PC-3 (cell line): ENCODE results near the gene TADA2B. TPM values are rescaled to one million over a fixed set of nuclear protein-coding genes. Genes with fewer than 3 reads are reported as not detected.

Experiments
- ATAC-seq: fragments of 200-7000 bp; cut with Tn5 transposase; 2 replicates; pipeline ENCODE4 v1.9.1; 2020; ENCODE audit warnings: mild to moderate bottlenecking, moderate library complexity
- BruUV-seq: library from RNA; stranded (reverse); fragments of 400-500 nt; replicated peaks from 2 replicates; lab custom pipeline; 2021; lab: Mats Ljungman, UMichigan
- CTCF ChIA-PET: fragments of 300-600 bp; sonication (Branson Sonifier 250); formaldehyde crosslinking; loops from one replicate; lab custom pipeline; 2022; ENCODE audit warnings: antibody characterized with exemption; lab: Charles Lee
- POLR2A ChIA-PET: fragments of 300-600 bp; sonication (Branson Sonifier 250); formaldehyde crosslinking; loops from one replicate; lab custom pipeline; 2022; ENCODE audit warnings: antibody characterized with exemption; ENCODE audit not compliant: unreplicated experiment; lab: Charles Lee
- DNase-seq: peaks from one replicate; pipeline ENCODE4 v3.0.0-alpha.2; 2015
- H2AFZ ChIP-seq: fragments of 300-600 bp; sonication (generic); 2 replicates; pipeline ENCODE4 v1.6.0; 2016; ENCODE audit warnings: antibody characterized with exemption, low read length
- H3F3A ChIP-seq: fragments of 300-600 bp; sonication (generic); one replicate; pipeline ENCODE4 v1.6.0; 2017; ENCODE audit warnings: antibody characterized with exemption, low read length, control low read depth, mild to moderate bottlenecking; ENCODE audit not compliant: unreplicated experiment
- H3K27ac ChIP-seq: fragments of 300-600 bp; sonication (generic); 2 replicates; pipeline ENCODE4 v1.5.1; 2016; ENCODE audit warnings: mild to moderate bottlenecking, low read length
- H3K27me3 ChIP-seq: fragments of 300-600 bp; sonication (generic); 2 replicates; pipeline ENCODE4 v1.6.1; 2016; ENCODE audit warnings: low read length, mixed read lengths
- H3K36me3 ChIP-seq: fragments of 300-600 bp; sonication (generic); 2 replicates; pipeline ENCODE4 v1.6.1; 2016; ENCODE audit warnings: low read depth, mixed run types, low read length, mixed read lengths
- H3K4me1 ChIP-seq: fragments of 300-600 bp; sonication (generic); 2 replicates; pipeline ENCODE4 v1.5.1; 2016; ENCODE audit warnings: low read length; ENCODE audit not compliant: insufficient read depth
- H3K4me2 ChIP-seq: fragments of 300-600 bp; sonication (generic); 2 replicates; pipeline ENCODE4 v1.6.0; 2016; ENCODE audit warnings: low read length
- H3K4me3 ChIP-seq: fragments of 300-600 bp; sonication (generic); 2 replicates; pipeline ENCODE4 v1.5.1; 2016; ENCODE audit warnings: mild to moderate bottlenecking, low read length, mixed read lengths
- H3K79me2 ChIP-seq: fragments of 300-600 bp; sonication (generic); 2 replicates; pipeline ENCODE4 v1.6.1; 2017; ENCODE audit warnings: low read length, mixed read lengths
- H3K9ac ChIP-seq: fragments of 300-600 bp; sonication (generic); 2 replicates; pipeline ENCODE4 v1.6.0; 2016; ENCODE audit warnings: mild to moderate bottlenecking, low read length
- H3K9me2 ChIP-seq: fragments of 300-600 bp; sonication (generic); replicated peaks from 2 replicates; pipeline ENCODE4 v1.6.1; 2016; ENCODE audit warnings: mixed run types, low read length, mixed read lengths
- H3K9me3 ChIP-seq: fragments of 300-600 bp; sonication (generic); 2 replicates; pipeline ENCODE4 v1.6.1; 2016; ENCODE audit warnings: low read length, mixed read lengths
- H4K20me1 ChIP-seq: fragments of 300-600 bp; sonication (generic); 2 replicates; pipeline ENCODE4 v1.6.1; 2016; ENCODE audit warnings: low read length, mixed read lengths
- EZH2 ChIP-seq: fragments of 300-600 bp; sonication (generic); IDR thresholded peaks from one replicate; pipeline ENCODE4 v1.6.1; 2017; ENCODE audit warnings: antibody characterized with exemption, mild to moderate bottlenecking, low read length; ENCODE audit not compliant: unreplicated experiment
- EZH2phosphoT487 ChIP-seq: fragments of 300-600 bp; sonication (generic); IDR thresholded peaks from 2 replicates; pipeline ENCODE4 v1.6.1; 2018; ENCODE audit warnings: mild to moderate bottlenecking, antibody characterized with exemption, low read length, borderline replicate concordance
- intact Hi-C: fragments of 100-400 bp; cut with micrococcal nuclease; formaldehyde crosslinking; loops from 2 replicates; pipeline ENCODE4 v1.9.0; 2023
- total RNA-seq: library from RNA; depleted of rRNA; stranded (reverse); fragments of >200 nt; gene quantifications from 2 replicates; pipeline ENCODE4 v1.2.3, GENCODE V29; 2014
- TF ChIP-seq, protein P1 (sequence below): fragments of 300-600 bp; sonication (generic); conservative IDR thresholded peaks from 2 replicates; pipeline ENCODE4 v1.5.1; 2017; ENCODE audit warnings: antibody characterized with exemption, low read depth, mild to moderate bottlenecking, low read length

The TADA2B gene
- total RNA-seq, 1 experiment from 2014 or later: 14.7 TPM

DNA sequence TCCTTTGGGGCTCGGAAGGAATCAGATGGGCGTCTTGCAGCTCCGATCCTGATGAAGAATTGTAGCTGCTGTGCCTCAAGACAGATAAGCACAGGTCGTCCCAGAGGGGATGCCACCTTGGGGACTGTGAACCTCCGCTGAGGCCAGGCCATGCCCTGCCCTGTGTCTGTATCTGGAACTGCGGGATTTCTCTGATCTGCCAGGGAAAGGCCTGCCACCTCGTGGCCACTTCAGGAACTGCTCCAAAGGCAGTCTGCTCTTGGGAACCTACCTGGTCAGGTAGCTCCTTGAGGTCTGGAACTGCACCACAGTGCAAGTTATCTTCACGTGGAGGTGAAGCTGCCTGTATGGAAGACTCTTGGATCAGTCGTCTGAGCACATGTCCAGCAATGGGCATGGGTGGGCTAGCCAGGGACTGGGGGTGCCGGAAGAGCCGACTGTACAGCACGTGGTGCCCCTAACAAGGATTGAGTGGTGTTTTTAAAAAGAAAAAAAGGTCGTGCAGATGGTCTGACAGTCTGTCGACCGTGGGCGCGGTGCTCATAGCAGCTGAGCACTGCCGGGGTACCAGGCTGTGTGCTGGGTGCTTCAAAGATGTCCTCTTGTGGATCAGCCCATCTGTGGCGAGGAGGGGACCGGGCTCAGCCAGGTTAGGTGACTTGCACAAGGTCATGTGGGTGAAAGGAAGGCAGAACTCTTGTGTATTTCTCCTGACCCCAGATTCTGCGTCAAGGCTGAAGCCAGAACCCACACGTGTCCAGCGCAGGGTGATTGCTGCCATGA lies 27.7 kb downstream of the TADA2B start:
- no peaks in the 10 kb centered on the region for H3F3A ChIP-seq
- no peaks in the 10 kb centered on the region for H3K9me3 ChIP-seq
- ChIA-PET POLR2A (no interaction called here), CTCF (interaction anchor here (0.6 to 1.5 kb wide), 6 partner anchors 11 to 105 kb away, joined by 3 to 7 read pairs (median 4); partner anchors contain the start of gene TADA2B)
- intact Hi-C loops: loop anchor here (1.0 to 5.0 kb wide), 2 partner anchors 97 to 164 kb away; partner anchors contain the start of gene TBC1D14
- H4K20me1 ChIP-seq: peaks cover 13% of the 10 kb centered on the region
- TF ChIP-seq EZH2 (no peak), EZH2phosphoT487 (no peak)
- TF ChIP-seq, protein P1, sequence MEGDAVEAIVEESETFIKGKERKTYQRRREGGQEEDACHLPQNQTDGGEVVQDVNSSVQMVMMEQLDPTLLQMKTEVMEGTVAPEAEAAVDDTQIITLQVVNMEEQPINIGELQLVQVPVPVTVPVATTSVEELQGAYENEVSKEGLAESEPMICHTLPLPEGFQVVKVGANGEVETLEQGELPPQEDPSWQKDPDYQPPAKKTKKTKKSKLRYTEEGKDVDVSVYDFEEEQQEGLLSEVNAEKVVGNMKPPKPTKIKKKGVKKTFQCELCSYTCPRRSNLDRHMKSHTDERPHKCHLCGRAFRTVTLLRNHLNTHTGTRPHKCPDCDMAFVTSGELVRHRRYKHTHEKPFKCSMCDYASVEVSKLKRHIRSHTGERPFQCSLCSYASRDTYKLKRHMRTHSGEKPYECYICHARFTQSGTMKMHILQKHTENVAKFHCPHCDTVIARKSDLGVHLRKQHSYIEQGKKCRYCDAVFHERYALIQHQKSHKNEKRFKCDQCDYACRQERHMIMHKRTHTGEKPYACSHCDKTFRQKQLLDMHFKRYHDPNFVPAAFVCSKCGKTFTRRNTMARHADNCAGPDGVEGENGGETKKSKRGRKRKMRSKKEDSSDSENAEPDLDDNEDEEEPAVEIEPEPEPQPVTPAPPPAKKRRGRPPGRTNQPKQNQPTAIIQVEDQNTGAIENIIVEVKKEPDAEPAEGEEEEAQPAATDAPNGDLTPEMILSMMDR: peak; percentile 88
- H3K9me2 ChIP-seq: no peaks in the 10 kb centered on the region
- no peak overlapping the region for H3K9ac ChIP-seq
- ATAC-seq (peak; percentile 37), DNase-seq (peak; percentile 90)
- no peaks in the 10 kb centered on the region for H3K27me3 ChIP-seq
- H3K4me2 ChIP-seq: peak overlapping the region; percentile 56
- peak overlapping the region; percentile 63 for H2AFZ ChIP-seq
- H3K4me1 ChIP-seq: peaks cover 21% of the 10 kb centered on the region
- H3K27ac ChIP-seq: no peak overlapping the region
- H3K79me2 ChIP-seq: peaks cover 24% of the 10 kb centered on the region
- H3K36me3 ChIP-seq: peaks cover 5% of the 10 kb centered on the region
- BruUV-seq: no TSS peak
- H3K4me3 ChIP-seq: no peak overlapping the region

DNA sequence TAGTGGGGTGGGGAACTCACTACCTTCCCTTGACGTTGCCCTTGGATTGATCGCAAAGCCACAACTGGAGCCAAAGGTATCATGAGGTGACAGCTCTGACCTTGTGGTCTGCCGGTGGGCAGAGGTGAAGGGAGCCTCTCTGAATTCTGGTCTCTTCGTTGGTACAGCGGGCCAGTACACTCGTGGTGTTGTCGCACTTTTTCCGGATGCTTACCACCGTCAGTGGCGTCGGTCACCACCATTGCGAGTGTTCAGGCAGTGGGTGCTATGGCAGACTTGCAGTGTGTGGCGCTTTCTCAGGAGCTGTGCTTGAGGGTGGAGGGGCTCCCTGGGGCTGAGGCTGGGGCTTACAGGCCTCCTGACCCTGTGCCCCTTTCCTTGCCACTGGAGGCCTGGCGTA lies 29.9 kb downstream of the TADA2B start:
- ChIA-PET POLR2A (no interaction called here), CTCF (no interaction called here)
- no peak overlapping the region for H3K9ac ChIP-seq
- H3K9me3 ChIP-seq: no peaks in the 10 kb centered on the region
- no peaks in the 10 kb centered on the region for H3K36me3 ChIP-seq
- no peak for ATAC-seq
- H3K79me2 ChIP-seq: 0 out of 2 replicates have a peak, but pooled peaks cover 4% of the 10 kb centered on the region
- BruUV-seq: no TSS peak
- intact Hi-C loops: loop anchor here (5.0 kb wide), 1 partner anchor 166 kb away; the partner anchor contains the start of gene TBC1D14
- H2AFZ ChIP-seq: no peak overlapping the region
- no peak overlapping the region for H3K4me3 ChIP-seq
- peaks cover 13% of the 10 kb centered on the region for H3K4me1 ChIP-seq
- no peaks in the 10 kb centered on the region for H3K9me2 ChIP-seq
- no peak for TF ChIP-seq EZH2phosphoT487
- no peak for TF ChIP-seq EZH2
- TF ChIP-seq, protein P1: no peak
- no peaks in the 10 kb centered on the region for H3K27me3 ChIP-seq
- H3F3A ChIP-seq: no peaks in the 10 kb centered on the region
- H4K20me1 ChIP-seq: no peaks in the 10 kb centered on the region
- DNase-seq: no peak
- H3K4me2 ChIP-seq: no peak overlapping the region
- H3K27ac ChIP-seq: no peak overlapping the region
